ENCODE data around the gene TMEM200C.

The TMEM200C gene

GRCh38 chr18:5891184-5891853 is 4.0 kb downstream of the TMEM200C start:
- TF ChIP-seq SIN3A (IDR thresholded peaks at IDR 0.05; ENCODE audit: borderline replicate concordance, insufficient read depth, low read length): no peak
- TF ChIP-seq REST (IDR thresholded peaks at IDR 0.05; ENCODE audit: insufficient read depth in 1 of 2, low read depth in 2 of 2, low read length in 2 of 2): no peak
- no peak for TF ChIP-seq FOXP2 (optimal IDR thresholded peaks at IDR 0.05; ENCODE audit: borderline replicate concordance, extremely low read depth, extremely low read length, insufficient read depth)
- TF ChIP-seq POLR2AphosphoS5 (IDR thresholded peaks at IDR 0.05; ENCODE audit: low read depth, low read length): no peak
- TF ChIP-seq TAF1 (IDR thresholded peaks at IDR 0.05; ENCODE audit: borderline replicate concordance, insufficient read depth, low read length): no peak

- TF ChIP-seq TAF1 (IDR thresholded peaks at IDR 0.05; ENCODE audit: borderline replicate concordance, insufficient read depth, low read length) (no peak), SIN3A (IDR thresholded peaks at IDR 0.05; ENCODE audit: borderline replicate concordance, insufficient read depth, low read length) (no peak), REST (IDR thresholded peaks at IDR 0.05; ENCODE audit: insufficient read depth in 1 of 2, low read depth in 2 of 2, low read length in 2 of 2) (no peak), POLR2AphosphoS5 (IDR thresholded peaks at IDR 0.05; ENCODE audit: low read depth, low read length) (no peak), FOXP2 (optimal IDR thresholded peaks at IDR 0.05; ENCODE audit: borderline replicate concordance, extremely low read depth, extremely low read length, insufficient read depth) (no peak)
Observed at GRCh38 chr18:5890331-5891183, 4.8 kb downstream of the TMEM200C start.

GRCh38 chr18:5885361-5885760 is 10.0 kb downstream of the TMEM200C start:
- no peak for TF ChIP-seq REST (IDR thresholded peaks at IDR 0.05; ENCODE audit: insufficient read depth in 1 of 2, low read depth in 2 of 2, low read length in 2 of 2)
- no peak for TF ChIP-seq FOXP2 (optimal IDR thresholded peaks at IDR 0.05; ENCODE audit: borderline replicate concordance, extremely low read depth, extremely low read length, insufficient read depth)
- no peak for TF ChIP-seq SIN3A (IDR thresholded peaks at IDR 0.05; ENCODE audit: borderline replicate concordance, insufficient read depth, low read length)
- TF ChIP-seq POLR2AphosphoS5 (IDR thresholded peaks at IDR 0.05; ENCODE audit: low read depth, low read length): no peak
- TF ChIP-seq TAF1 (IDR thresholded peaks at IDR 0.05; ENCODE audit: borderline replicate concordance, insufficient read depth, low read length): no peak

GRCh38 chr18:5884375-5884774 is 10.9 kb downstream of the TMEM200C start:
- TF ChIP-seq TAF1 (IDR thresholded peaks at IDR 0.05; ENCODE audit: borderline replicate concordance, insufficient read depth, low read length) (no peak), FOXP2 (optimal IDR thresholded peaks at IDR 0.05; ENCODE audit: borderline replicate concordance, extremely low read depth, extremely low read length, insufficient read depth) (no peak), SIN3A (IDR thresholded peaks at IDR 0.05; ENCODE audit: borderline replicate concordance, insufficient read depth, low read length) (no peak), POLR2AphosphoS5 (IDR thresholded peaks at IDR 0.05; ENCODE audit: low read depth, low read length) (no peak), REST (IDR thresholded peaks at IDR 0.05; ENCODE audit: insufficient read depth in 1 of 2, low read depth in 2 of 2, low read length in 2 of 2) (no peak)

All from PFSK-1 (cell line).